H9 (cell line): ENCODE measurements around the gene MAPRE3. TPM values are rescaled to one million over a fixed set of nuclear protein-coding genes. Genes with fewer than 3 reads are reported as not detected.

Experiments
- DNase-seq: peaks from one replicate; pipeline ENCODE4 v3.0.0-alpha.2; 2017
- H2AFZ ChIP-seq: one replicate; pipeline ENCODE4 v1.6.1; 2013; ENCODE audit warnings: mild to moderate bottlenecking, low read length, control low read depth, moderate library complexity
- H2AK5ac ChIP-seq: 2 replicates; pipeline ENCODE4 v1.6.1; 2013; ENCODE audit warnings: low read length, control low read depth, mixed read lengths; ENCODE audit not compliant: insufficient read length
- H2BK120ac ChIP-seq: one replicate; pipeline ENCODE4 v1.6.1; 2013; ENCODE audit warnings: low read depth, mild to moderate bottlenecking, low read length, control low read depth, inconsistent platforms; ENCODE audit not compliant: poor library complexity, severe bottlenecking
- H2BK12ac ChIP-seq: 2 replicates; pipeline ENCODE4 v1.6.1; 2013; ENCODE audit warnings: low read length, control low read depth, mixed read lengths, low read depth; ENCODE audit not compliant: insufficient read length
- H2BK15ac ChIP-seq: 2 replicates; pipeline ENCODE4 v1.6.1; 2013; ENCODE audit warnings: low read depth, low read length, control low read depth
- H2BK20ac ChIP-seq: one replicate; pipeline ENCODE4 v1.6.1; 2013; ENCODE audit warnings: low read depth, mild to moderate bottlenecking, low read length, control low read depth, inconsistent platforms; ENCODE audit not compliant: poor library complexity, severe bottlenecking
- H2BK5ac ChIP-seq: 2 replicates; pipeline ENCODE4 v1.6.1; 2013; ENCODE audit warnings: low read length, control low read depth, mixed read lengths; ENCODE audit not compliant: insufficient read length
- H3K14ac ChIP-seq: 2 replicates; pipeline ENCODE4 v1.6.1; 2013; ENCODE audit warnings: low read length, control low read depth; ENCODE audit not compliant: insufficient read depth
- H3K18ac ChIP-seq: 2 replicates; pipeline ENCODE4 v1.6.1; 2013; ENCODE audit warnings: low read depth, mild to moderate bottlenecking, mixed read lengths, low read length, control low read depth; ENCODE audit not compliant: insufficient read length
- H3K23ac ChIP-seq: 2 replicates; pipeline ENCODE4 v1.6.1; 2013; ENCODE audit warnings: low read length, control low read depth, mixed read lengths, low read depth; ENCODE audit not compliant: insufficient read length
- H3K23me2 ChIP-seq: 2 replicates; pipeline ENCODE4 v1.6.1; 2013; ENCODE audit warnings: low read depth, mild to moderate bottlenecking, mixed read lengths, low read length, control low read depth; ENCODE audit not compliant: insufficient read length, poor library complexity, severe bottlenecking
- H3K27ac ChIP-seq: 2 replicates; pipeline ENCODE4 v1.5.1; 2013; ENCODE audit warnings: low read length, control low read depth, mixed read lengths, low read depth; ENCODE audit not compliant: insufficient read length
- H3K27me3 ChIP-seq: 2 replicates; pipeline ENCODE4 v1.6.1; 2013; ENCODE audit warnings: low read length, control low read depth, inconsistent platforms; ENCODE audit not compliant: insufficient read depth
- H3K4ac ChIP-seq: 2 replicates; pipeline ENCODE4 v1.6.1; 2013; ENCODE audit warnings: low read depth, mild to moderate bottlenecking, control low read depth, inconsistent platforms, low read length, moderate library complexity
- H3K4me1 ChIP-seq: 2 replicates; pipeline ENCODE4 v1.6.1; 2013; ENCODE audit warnings: low read length, control low read depth, inconsistent platforms; ENCODE audit not compliant: insufficient read depth
- H3K4me2 ChIP-seq: 2 replicates; pipeline ENCODE4 v1.6.1; 2013; ENCODE audit warnings: low read length, control low read depth, mixed read lengths; ENCODE audit not compliant: insufficient read length, insufficient read depth
- H3K56ac ChIP-seq: 2 replicates; pipeline ENCODE4 v1.6.1; 2013; ENCODE audit warnings: low read depth, mild to moderate bottlenecking, mixed read lengths, low read length, control low read depth; ENCODE audit not compliant: insufficient read length
- H3K79me1 ChIP-seq: 2 replicates; pipeline ENCODE4 v1.6.1; 2013; ENCODE audit warnings: low read depth, mild to moderate bottlenecking, moderate library complexity, low read length, control low read depth, inconsistent platforms; ENCODE audit not compliant: insufficient read depth, poor library complexity, severe bottlenecking
- H3K79me2 ChIP-seq: 2 replicates; pipeline ENCODE4 v1.6.1; 2013; ENCODE audit warnings: low read length, control low read depth, inconsistent platforms; ENCODE audit not compliant: insufficient read depth
- H3K9ac ChIP-seq: 2 replicates; pipeline ENCODE4 v1.6.1; 2013; ENCODE audit warnings: low read length, control low read depth, mixed read lengths; ENCODE audit not compliant: insufficient read length; ENCODE audit errors: extremely low read depth
- H3K9me3 ChIP-seq: one replicate; pipeline ENCODE4 v1.6.1; 2013; ENCODE audit warnings: low read depth, low read length, inconsistent platforms; ENCODE audit not compliant: control insufficient read depth
- H3T11ph ChIP-seq: one replicate; pipeline ENCODE4 v1.6.1; 2013; ENCODE audit warnings: mild to moderate bottlenecking, low read length, control low read depth, inconsistent platforms
- H4K20me1 ChIP-seq: one replicate; pipeline ENCODE4 v1.6.1; 2013; ENCODE audit not compliant: control insufficient read depth, insufficient read length, insufficient read depth
- H4K5ac ChIP-seq: 2 replicates; pipeline ENCODE4 v1.6.1; 2013; ENCODE audit warnings: low read depth, mild to moderate bottlenecking, mixed read lengths, low read length, control low read depth; ENCODE audit not compliant: insufficient read length
- H4K8ac ChIP-seq: replicated peaks from 2 replicates; pipeline ENCODE4 v1.6.1; 2013; ENCODE audit warnings: low read length, control low read depth, mixed read lengths, low read depth; ENCODE audit not compliant: insufficient read length
- H4K91ac ChIP-seq: 2 replicates; pipeline ENCODE4 v1.6.1; 2013; ENCODE audit warnings: low read depth, mild to moderate bottlenecking, moderate library complexity, mixed read lengths, low read length, control low read depth; ENCODE audit not compliant: insufficient read length
- H3K27ac Mint-ChIP-seq, 3 experiments: 2 replicates in 2 of 3; 3 replicates in 1 of 3; pipeline ENCODE4 v1.8.0; 2020 to 2021; ENCODE audit warnings: mixed read lengths in 3 of 3, mild to moderate bottlenecking in 1 of 3, moderate library complexity in 1 of 3
- H3K27me3 Mint-ChIP-seq: 2 replicates; pipeline ENCODE4 v1.8.0; 2021; ENCODE audit warnings: low read depth, mild to moderate bottlenecking, moderate library complexity, mixed read lengths
- H3K36me3 Mint-ChIP-seq, 3 experiments: 2 replicates in 2 of 3; 3 replicates in 1 of 3; pipeline ENCODE4 v1.8.0; 2020 to 2021; ENCODE audit warnings: low read depth in 3 of 3, mixed read lengths in 3 of 3; ENCODE audit not compliant: insufficient read depth in 1 of 3
- H3K4me1 Mint-ChIP-seq, 2 experiments: 2 replicates each; pipeline ENCODE4 v1.8.0; 2020; ENCODE audit warnings: mixed read lengths in 2 of 2
- H3K4me3 Mint-ChIP-seq, 2 experiments: 2 replicates in 1 of 2; 3 replicates in 1 of 2; pipeline ENCODE4 v1.8.0; 2020 to 2021; ENCODE audit warnings: mild to moderate bottlenecking in 2 of 2, mixed read lengths in 2 of 2, moderate library complexity in 1 of 2
- H3K9me3 Mint-ChIP-seq, 2 experiments: 2 replicates in 1 of 2; 3 replicates in 1 of 2; pipeline ENCODE4 v1.8.0; 2020; ENCODE audit warnings: mild to moderate bottlenecking in 2 of 2, mixed read lengths in 2 of 2, moderate library complexity in 1 of 2
- CTCF ChIP-seq: fragments of 200-600 bp; sonication (generic); conservative IDR thresholded peaks from 3 replicates; pipeline ENCODE4 v1.8.0; 2021; ENCODE audit warnings: antibody characterized with exemption, mild to moderate bottlenecking
- WGBS: extraction: QIAGEN DNeasy Blood & Tissue Kit; methylation state at CpG from one replicate; pipeline ENCODE4 v1.1.7; 2013; ENCODE audit warnings: missing lambda C conversion rate, low lambda C conversion rate, mixed read lengths; ENCODE audit not compliant: insufficient read length; ENCODE audit errors: extremely low coverage; 5-methylcytosine and 5-hydroxymethylcytosine counted together
- total RNA-seq: library from RNA; stranded (reverse); gene quantifications from 2 replicates; pipeline ENCODE4 v1.2.1, GENCODE V29; 2021

The MAPRE3 gene
- total RNA-seq, 1 experiment from 2014 or later = 2.0 TPM

DNA sequence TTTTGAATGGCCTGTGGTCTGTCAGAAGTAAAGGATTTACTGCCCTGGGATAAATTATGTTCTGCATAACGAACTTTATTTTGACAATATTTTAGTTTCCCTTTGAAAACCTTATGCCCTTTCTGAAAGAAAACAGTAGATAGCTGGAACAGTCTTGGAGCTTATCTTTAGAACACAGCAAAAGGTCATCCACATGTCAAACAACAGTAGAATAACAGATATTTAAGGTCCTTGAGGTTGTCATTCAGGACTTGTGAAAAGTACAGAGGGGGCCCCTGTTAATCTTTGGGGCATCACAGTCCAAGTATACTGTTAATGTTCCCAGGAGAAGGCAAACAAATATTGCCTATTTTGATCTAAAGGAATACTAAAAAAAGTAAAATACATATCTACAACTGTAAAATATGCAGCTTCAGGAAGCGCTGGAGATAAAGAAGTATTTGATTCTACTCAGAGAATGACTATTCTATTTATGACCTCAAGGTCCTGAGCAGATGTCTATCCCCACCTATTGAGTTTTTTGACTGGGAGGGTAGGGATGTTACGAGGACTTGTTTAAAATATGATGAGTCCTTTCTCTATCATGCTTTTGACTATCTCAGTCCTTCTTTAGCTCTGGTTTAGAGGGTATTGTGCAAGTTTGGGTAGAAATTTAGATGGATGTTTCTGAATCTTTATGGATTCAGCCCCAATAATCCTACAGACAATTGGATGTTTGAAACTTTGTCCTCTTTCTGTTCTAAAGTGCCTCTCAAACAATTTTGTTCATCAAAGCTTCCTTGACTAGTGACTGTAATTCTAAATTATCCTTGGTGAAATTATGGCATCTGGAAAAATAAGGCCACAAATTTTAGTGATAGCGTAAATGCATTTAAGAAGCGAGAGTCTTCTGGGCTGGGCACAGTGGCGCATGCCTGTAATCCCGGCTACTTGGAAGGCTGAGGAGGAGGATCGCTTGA lies 37.3 kb downstream of the MAPRE3 start:
- Histone ChIP-seq H2BK120ac (no peak overlapping the region), H3K27me3 (no peaks in the 10 kb centered on the region), H3K4me1 (no peaks in the 10 kb centered on the region), H3K23me2 (no peaks in the 10 kb centered on the region), H4K5ac (no peak overlapping the region), H3K27ac (no peak overlapping the region), H2BK5ac (no peak overlapping the region), H2BK20ac (no peak overlapping the region), H3K23ac (no peak overlapping the region), H3K56ac (no peak overlapping the region), H2BK12ac (no peak overlapping the region), H3K79me2 (no peaks in the 10 kb centered on the region), H4K20me1 (no peaks in the 10 kb centered on the region), H3K9ac (no peak overlapping the region), H4K8ac (no peak overlapping the region), H3K4me2 (no peak overlapping the region), H3K9me3 (peaks cover 7% of the 10 kb centered on the region), H2AFZ (no peak overlapping the region), H2AK5ac (no peak overlapping the region), H3K18ac (no peak overlapping the region), H3K79me1 (no peaks in the 10 kb centered on the region), H2BK15ac (no peak overlapping the region), H3T11ph (no peak overlapping the region), H4K91ac (no peak overlapping the region), H3K4ac (no peak overlapping the region), H3K14ac (no peak overlapping the region)
- TF ChIP-seq CTCF = no peak
- H3K27ac Mint-ChIP-seq = no peak overlapping the region
- DNase-seq = no peak
- peaks cover 5 to 6% of the 10 kb centered on the region in 2 experiments for H3K9me3 Mint-ChIP-seq
- H3K27me3 Mint-ChIP-seq = peaks cover 5% of the 10 kb centered on the region; the same call in 1 of the 2 replicates
- H3K4me3 Mint-ChIP-seq = no peak overlapping the region
- peaks cover 4 to 6% (median 6%) of the 10 kb centered on the region in 3 experiments for H3K36me3 Mint-ChIP-seq
- WGBS = no CpG with 5 or more reads among the region's 8 CpGs
- H3K4me1 Mint-ChIP-seq = no peaks in the 10 kb centered on the region
